ENCODE measurements around the gene TRIM39. TPM values are rescaled to one million over a fixed set of nuclear protein-coding genes. Genes with fewer than 3 reads are reported as not detected.
"Not testable (repeated sequence)": the region's sequence is repeated elsewhere in the genome, so short reads cannot be mapped to it uniquely, and the experiment has no call there.

The TRIM39 gene
- polyA plus RNA-seq, 1 of the 3 experiments (the other 2 are of a cell fraction), result 6.5 TPM

DNA sequence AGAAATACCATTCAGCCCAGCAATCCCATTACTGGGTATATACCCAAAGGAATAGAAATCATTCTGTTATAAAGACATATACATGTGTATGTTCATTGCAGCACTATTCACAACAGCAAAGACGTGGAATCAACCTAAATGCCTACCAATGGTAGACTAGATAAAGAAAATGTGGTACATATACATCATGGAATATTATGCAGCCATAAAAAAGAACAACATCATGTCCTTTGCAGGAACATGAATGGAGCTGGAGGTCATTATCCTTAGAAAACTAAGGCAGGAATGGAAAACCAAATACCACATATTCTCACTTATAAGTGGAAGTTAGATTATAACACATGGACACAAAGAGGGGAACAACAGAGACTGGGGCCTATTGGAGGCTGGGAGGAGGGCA is 42.6 kb downstream of the TRIM39 start:
- H4K20me1 ChIP-seq (ENCODE audit: insufficient read depth); H3K4me1 ChIP-seq (ENCODE audit: control insufficient read depth in 1 of 2, insufficient read depth in 2 of 2, low read depth in 1 of 2, low read length in 1 of 2); H2AFZ ChIP-seq (ENCODE audit: low read depth); H3K4me2 ChIP-seq; H3K79me2 ChIP-seq (ENCODE audit: insufficient read depth); H3K4me3 ChIP-seq (ENCODE audit: low read depth in 2 of 2, low read length in 1 of 2); POLR2A ChIA-PET; H3K36me3 ChIP-seq (replicated peaks in 1 of 2; ENCODE audit: control insufficient read depth in 1 of 2, insufficient read depth in 2 of 2, low read length in 1 of 2); H3K9me3 ChIP-seq; H3K27ac ChIP-seq (ENCODE audit: low read depth in 2 of 2, low read length in 1 of 2); H3F3A ChIP-seq (replicated peaks; ENCODE audit: insufficient read depth); H3K9me2 ChIP-seq; H3K9ac ChIP-seq; DNase-seq: not testable (repeated sequence)
- CTCF ChIA-PET, result interaction anchor here (2.3 kb wide), 1 partner anchor 11 kb away, joined by 7 read pairs; no protein-coding TSS in a partner anchor
- 0% methylated on average over 1 of the region's 1 CpG for WGBS (ENCODE audit: low lambda C conversion rate)
- peaks cover 56% of the 10 kb centered on the region for H3K27me3 ChIP-seq (ENCODE audit: insufficient read depth)

DNA sequence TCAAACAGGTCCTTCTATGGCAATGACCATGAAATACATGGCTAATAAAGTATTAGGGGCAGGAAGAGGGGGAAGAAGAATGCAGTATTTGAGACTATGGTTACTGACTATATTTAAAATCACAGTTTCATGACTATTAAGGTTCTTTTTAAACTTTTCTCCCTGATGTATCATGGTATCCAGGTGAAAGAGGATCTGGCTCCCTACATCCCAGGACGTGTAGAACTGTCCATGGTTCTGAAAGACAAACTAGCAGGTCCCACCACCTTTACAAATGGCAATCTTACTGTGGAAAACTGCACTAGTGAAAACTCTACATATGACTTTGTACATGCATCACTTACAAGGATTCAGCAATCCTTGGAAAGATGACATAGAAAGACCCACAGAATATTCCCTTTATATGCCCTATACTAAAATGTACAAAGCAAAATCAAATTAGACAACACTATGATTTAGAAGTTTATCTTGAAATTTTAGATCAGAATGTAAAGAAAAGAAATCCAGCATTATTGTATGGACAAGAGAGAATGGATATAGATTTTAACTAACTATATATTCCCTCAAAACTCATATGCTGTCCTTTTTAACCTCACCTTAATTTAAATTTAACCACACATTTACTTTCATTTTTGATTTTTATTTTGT is 51.7 kb downstream of the TRIM39 start:
- POLR2A ChIA-PET, result no interaction called here
- Histone ChIP-seq H3K27me3 (ENCODE audit: insufficient read depth) (peaks cover 26% of the 10 kb centered on the region; the same call in 1 of the 2 replicates), H3F3A (replicated peaks; ENCODE audit: insufficient read depth) (no peaks in the 10 kb centered on the region), H3K4me1 (ENCODE audit: control insufficient read depth in 1 of 2, insufficient read depth in 2 of 2, low read depth in 1 of 2, low read length in 1 of 2) (no peaks in the 10 kb centered on the region), H4K20me1 (ENCODE audit: insufficient read depth) (no peaks in the 10 kb centered on the region), H2AFZ (ENCODE audit: low read depth) (no peak overlapping the region), H3K4me2 (no peak overlapping the region), H3K9ac (no peak overlapping the region), H3K36me3 (replicated peaks in 1 of 2; ENCODE audit: control insufficient read depth in 1 of 2, insufficient read depth in 2 of 2, low read length in 1 of 2) (no peaks in the 10 kb centered on the region), H3K79me2 (ENCODE audit: insufficient read depth) (no peaks in the 10 kb centered on the region), H3K9me2 (no peaks in the 10 kb centered on the region), H3K9me3 (no peaks in the 10 kb centered on the region), H3K27ac (ENCODE audit: low read depth in 2 of 2, low read length in 1 of 2) (no peak overlapping the region), H3K4me3 (ENCODE audit: low read depth in 2 of 2, low read length in 1 of 2) (no peak overlapping the region)
- CTCF ChIA-PET, result no interaction called here
- no peak for DNase-seq
- 0% methylated on average over 1 of the region's 1 CpG for WGBS (ENCODE audit: low lambda C conversion rate)
- TF ChIP-seq, protein P1, sequence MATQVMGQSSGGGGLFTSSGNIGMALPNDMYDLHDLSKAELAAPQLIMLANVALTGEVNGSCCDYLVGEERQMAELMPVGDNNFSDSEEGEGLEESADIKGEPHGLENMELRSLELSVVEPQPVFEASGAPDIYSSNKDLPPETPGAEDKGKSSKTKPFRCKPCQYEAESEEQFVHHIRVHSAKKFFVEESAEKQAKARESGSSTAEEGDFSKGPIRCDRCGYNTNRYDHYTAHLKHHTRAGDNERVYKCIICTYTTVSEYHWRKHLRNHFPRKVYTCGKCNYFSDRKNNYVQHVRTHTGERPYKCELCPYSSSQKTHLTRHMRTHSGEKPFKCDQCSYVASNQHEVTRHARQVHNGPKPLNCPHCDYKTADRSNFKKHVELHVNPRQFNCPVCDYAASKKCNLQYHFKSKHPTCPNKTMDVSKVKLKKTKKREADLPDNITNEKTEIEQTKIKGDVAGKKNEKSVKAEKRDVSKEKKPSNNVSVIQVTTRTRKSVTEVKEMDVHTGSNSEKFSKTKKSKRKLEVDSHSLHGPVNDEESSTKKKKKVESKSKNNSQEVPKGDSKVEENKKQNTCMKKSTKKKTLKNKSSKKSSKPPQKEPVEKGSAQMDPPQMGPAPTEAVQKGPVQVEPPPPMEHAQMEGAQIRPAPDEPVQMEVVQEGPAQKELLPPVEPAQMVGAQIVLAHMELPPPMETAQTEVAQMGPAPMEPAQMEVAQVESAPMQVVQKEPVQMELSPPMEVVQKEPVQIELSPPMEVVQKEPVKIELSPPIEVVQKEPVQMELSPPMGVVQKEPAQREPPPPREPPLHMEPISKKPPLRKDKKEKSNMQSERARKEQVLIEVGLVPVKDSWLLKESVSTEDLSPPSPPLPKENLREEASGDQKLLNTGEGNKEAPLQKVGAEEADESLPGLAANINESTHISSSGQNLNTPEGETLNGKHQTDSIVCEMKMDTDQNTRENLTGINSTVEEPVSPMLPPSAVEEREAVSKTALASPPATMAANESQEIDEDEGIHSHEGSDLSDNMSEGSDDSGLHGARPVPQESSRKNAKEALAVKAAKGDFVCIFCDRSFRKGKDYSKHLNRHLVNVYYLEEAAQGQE (IDR thresholded peaks at IDR 0.05; ENCODE audit: low read depth, low read length), result peak; percentile 95
- no peak for TF ChIP-seq RCOR1 (IDR thresholded peaks at IDR 0.05; ENCODE audit: low read length)

DNA sequence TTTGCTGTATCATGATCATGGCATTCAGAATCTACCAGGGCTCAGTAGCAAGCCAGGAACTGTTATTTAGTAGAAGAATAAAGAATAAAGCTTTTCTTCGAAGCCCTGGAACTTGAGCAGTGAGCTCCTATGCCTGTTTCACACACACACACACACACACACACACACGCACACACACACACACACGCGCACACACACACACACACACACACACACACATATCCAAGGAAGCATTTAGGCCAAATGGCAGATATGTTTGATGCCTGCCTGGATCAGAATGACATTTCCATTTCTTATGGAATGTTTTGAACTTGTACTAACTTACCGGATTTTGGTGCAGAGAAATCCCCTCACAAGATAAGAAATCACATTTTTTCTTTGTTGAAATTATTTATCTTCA is 53.7 kb downstream of the TRIM39 start:
- WGBS (ENCODE audit: low lambda C conversion rate), result 12% methylated on average over 5 of the region's 5 CpGs
- Histone ChIP-seq H3K9me2 (no peaks in the 10 kb centered on the region), H3K36me3 (replicated peaks in 1 of 2; ENCODE audit: control insufficient read depth in 1 of 2, insufficient read depth in 2 of 2, low read length in 1 of 2) (no peaks in the 10 kb centered on the region), H2AFZ (ENCODE audit: low read depth) (no peak overlapping the region), H3K4me1 (ENCODE audit: control insufficient read depth in 1 of 2, insufficient read depth in 2 of 2, low read depth in 1 of 2, low read length in 1 of 2) (no peaks in the 10 kb centered on the region), H3K27ac (ENCODE audit: low read depth in 2 of 2, low read length in 1 of 2) (no peak overlapping the region), H3K9ac (no peak overlapping the region), H3K4me3 (ENCODE audit: low read depth in 2 of 2, low read length in 1 of 2) (no peak overlapping the region), H3K79me2 (ENCODE audit: insufficient read depth) (no peaks in the 10 kb centered on the region), H3F3A (replicated peaks; ENCODE audit: insufficient read depth) (no peaks in the 10 kb centered on the region), H3K27me3 (ENCODE audit: insufficient read depth) (peaks cover 6% of the 10 kb centered on the region; the same call in 1 of the 2 replicates), H4K20me1 (ENCODE audit: insufficient read depth) (no peaks in the 10 kb centered on the region), H3K4me2 (no peak overlapping the region), H3K9me3 (no peaks in the 10 kb centered on the region)
- CTCF ChIA-PET, result interaction anchor here (0.6 to 1.9 kb wide), 6 partner anchors 16 to 249 kb away, joined by 3 to 4 read pairs (median 3); no protein-coding TSS in a partner anchor
- no peak for TF ChIP-seq FOXM1 (IDR thresholded peaks at IDR 0.05; ENCODE audit: low read depth)
- TF ChIP-seq NRF1 (IDR thresholded peaks at IDR 0.05; ENCODE audit: low read depth, low read length), result no peak
- TF ChIP-seq EP300 (IDR thresholded peaks at IDR 0.05; ENCODE audit: borderline replicate concordance in 1 of 2, low read depth in 1 of 2, low read length in 1 of 2), result no peak
- TF ChIP-seq YY1 (IDR thresholded peaks at IDR 0.05; ENCODE audit: low read depth), result no peak
- TF ChIP-seq EZH2phosphoT487 (IDR thresholded peaks at IDR 0.05; ENCODE audit: borderline replicate concordance, low read depth), result no peak
- no peak for TF ChIP-seq MXI1 (IDR thresholded peaks at IDR 0.05; ENCODE audit: low read depth, low read length)
- TF ChIP-seq, protein P2, sequence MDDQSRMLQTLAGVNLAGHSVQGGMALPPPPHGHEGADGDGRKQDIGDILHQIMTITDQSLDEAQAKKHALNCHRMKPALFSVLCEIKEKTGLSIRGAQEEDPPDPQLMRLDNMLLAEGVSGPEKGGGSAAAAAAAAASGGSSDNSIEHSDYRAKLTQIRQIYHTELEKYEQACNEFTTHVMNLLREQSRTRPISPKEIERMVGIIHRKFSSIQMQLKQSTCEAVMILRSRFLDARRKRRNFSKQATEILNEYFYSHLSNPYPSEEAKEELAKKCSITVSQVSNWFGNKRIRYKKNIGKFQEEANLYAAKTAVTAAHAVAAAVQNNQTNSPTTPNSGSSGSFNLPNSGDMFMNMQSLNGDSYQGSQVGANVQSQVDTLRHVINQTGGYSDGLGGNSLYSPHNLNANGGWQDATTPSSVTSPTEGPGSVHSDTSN (IDR thresholded peaks at IDR 0.05), result no peak
- no peak for TF ChIP-seq RCOR1 (IDR thresholded peaks at IDR 0.05; ENCODE audit: low read length)
- TF ChIP-seq, protein P3, sequence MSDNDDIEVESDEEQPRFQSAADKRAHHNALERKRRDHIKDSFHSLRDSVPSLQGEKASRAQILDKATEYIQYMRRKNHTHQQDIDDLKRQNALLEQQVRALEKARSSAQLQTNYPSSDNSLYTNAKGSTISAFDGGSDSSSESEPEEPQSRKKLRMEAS (IDR thresholded peaks at IDR 0.05; ENCODE audit: low read depth), result no peak
- POLR2A ChIA-PET, result no interaction called here
- no peak for DNase-seq

All from SK-N-SH (cell line).